H9 (cell line): ENCODE data around the gene CROCC2. TPM values are rescaled to one million over a fixed set of nuclear protein-coding genes. Genes with fewer than 3 reads are reported as not detected.

ENCODE experiments used
- DNase-seq: peaks from one replicate; pipeline ENCODE4 v3.0.0-alpha.2; 2017
- H2AFZ ChIP-seq: one replicate; pipeline ENCODE4 v1.6.1; 2013; ENCODE audit warnings: mild to moderate bottlenecking, low read length, control low read depth, moderate library complexity
- H2AK5ac ChIP-seq: 2 replicates; pipeline ENCODE4 v1.6.1; 2013; ENCODE audit warnings: low read length, control low read depth, mixed read lengths; ENCODE audit not compliant: insufficient read length
- H2BK120ac ChIP-seq: one replicate; pipeline ENCODE4 v1.6.1; 2013; ENCODE audit warnings: low read depth, mild to moderate bottlenecking, low read length, control low read depth, inconsistent platforms; ENCODE audit not compliant: poor library complexity, severe bottlenecking
- H2BK12ac ChIP-seq: 2 replicates; pipeline ENCODE4 v1.6.1; 2013; ENCODE audit warnings: low read length, control low read depth, mixed read lengths, low read depth; ENCODE audit not compliant: insufficient read length
- H2BK15ac ChIP-seq: 2 replicates; pipeline ENCODE4 v1.6.1; 2013; ENCODE audit warnings: low read depth, low read length, control low read depth
- H2BK20ac ChIP-seq: one replicate; pipeline ENCODE4 v1.6.1; 2013; ENCODE audit warnings: low read depth, mild to moderate bottlenecking, low read length, control low read depth, inconsistent platforms; ENCODE audit not compliant: poor library complexity, severe bottlenecking
- H2BK5ac ChIP-seq: 2 replicates; pipeline ENCODE4 v1.6.1; 2013; ENCODE audit warnings: low read length, control low read depth, mixed read lengths; ENCODE audit not compliant: insufficient read length
- H3K14ac ChIP-seq: 2 replicates; pipeline ENCODE4 v1.6.1; 2013; ENCODE audit warnings: low read length, control low read depth; ENCODE audit not compliant: insufficient read depth
- H3K18ac ChIP-seq: 2 replicates; pipeline ENCODE4 v1.6.1; 2013; ENCODE audit warnings: low read depth, mild to moderate bottlenecking, mixed read lengths, low read length, control low read depth; ENCODE audit not compliant: insufficient read length
- H3K23ac ChIP-seq: 2 replicates; pipeline ENCODE4 v1.6.1; 2013; ENCODE audit warnings: low read length, control low read depth, mixed read lengths, low read depth; ENCODE audit not compliant: insufficient read length
- H3K23me2 ChIP-seq: 2 replicates; pipeline ENCODE4 v1.6.1; 2013; ENCODE audit warnings: low read depth, mild to moderate bottlenecking, mixed read lengths, low read length, control low read depth; ENCODE audit not compliant: insufficient read length, poor library complexity, severe bottlenecking
- H3K27ac ChIP-seq: 2 replicates; pipeline ENCODE4 v1.5.1; 2013; ENCODE audit warnings: low read length, control low read depth, mixed read lengths, low read depth; ENCODE audit not compliant: insufficient read length
- H3K27me3 ChIP-seq: 2 replicates; pipeline ENCODE4 v1.6.1; 2013; ENCODE audit warnings: low read length, control low read depth, inconsistent platforms; ENCODE audit not compliant: insufficient read depth
- H3K4ac ChIP-seq: 2 replicates; pipeline ENCODE4 v1.6.1; 2013; ENCODE audit warnings: low read depth, mild to moderate bottlenecking, control low read depth, inconsistent platforms, low read length, moderate library complexity
- H3K4me1 ChIP-seq: 2 replicates; pipeline ENCODE4 v1.6.1; 2013; ENCODE audit warnings: low read length, control low read depth, inconsistent platforms; ENCODE audit not compliant: insufficient read depth
- H3K4me2 ChIP-seq: 2 replicates; pipeline ENCODE4 v1.6.1; 2013; ENCODE audit warnings: low read length, control low read depth, mixed read lengths; ENCODE audit not compliant: insufficient read length, insufficient read depth
- H3K56ac ChIP-seq: 2 replicates; pipeline ENCODE4 v1.6.1; 2013; ENCODE audit warnings: low read depth, mild to moderate bottlenecking, mixed read lengths, low read length, control low read depth; ENCODE audit not compliant: insufficient read length
- H3K79me1 ChIP-seq: 2 replicates; pipeline ENCODE4 v1.6.1; 2013; ENCODE audit warnings: low read depth, mild to moderate bottlenecking, moderate library complexity, low read length, control low read depth, inconsistent platforms; ENCODE audit not compliant: insufficient read depth, poor library complexity, severe bottlenecking
- H3K79me2 ChIP-seq: 2 replicates; pipeline ENCODE4 v1.6.1; 2013; ENCODE audit warnings: low read length, control low read depth, inconsistent platforms; ENCODE audit not compliant: insufficient read depth
- H3K9ac ChIP-seq: 2 replicates; pipeline ENCODE4 v1.6.1; 2013; ENCODE audit warnings: low read length, control low read depth, mixed read lengths; ENCODE audit not compliant: insufficient read length; ENCODE audit errors: extremely low read depth
- H3K9me3 ChIP-seq: one replicate; pipeline ENCODE4 v1.6.1; 2013; ENCODE audit warnings: low read depth, low read length, inconsistent platforms; ENCODE audit not compliant: control insufficient read depth
- H3T11ph ChIP-seq: one replicate; pipeline ENCODE4 v1.6.1; 2013; ENCODE audit warnings: mild to moderate bottlenecking, low read length, control low read depth, inconsistent platforms
- H4K20me1 ChIP-seq: one replicate; pipeline ENCODE4 v1.6.1; 2013; ENCODE audit not compliant: control insufficient read depth, insufficient read length, insufficient read depth
- H4K5ac ChIP-seq: 2 replicates; pipeline ENCODE4 v1.6.1; 2013; ENCODE audit warnings: low read depth, mild to moderate bottlenecking, mixed read lengths, low read length, control low read depth; ENCODE audit not compliant: insufficient read length
- H4K8ac ChIP-seq: replicated peaks from 2 replicates; pipeline ENCODE4 v1.6.1; 2013; ENCODE audit warnings: low read length, control low read depth, mixed read lengths, low read depth; ENCODE audit not compliant: insufficient read length
- H4K91ac ChIP-seq: 2 replicates; pipeline ENCODE4 v1.6.1; 2013; ENCODE audit warnings: low read depth, mild to moderate bottlenecking, moderate library complexity, mixed read lengths, low read length, control low read depth; ENCODE audit not compliant: insufficient read length
- H3K27ac Mint-ChIP-seq, 3 experiments: 2 replicates in 2 of 3; 3 replicates in 1 of 3; pipeline ENCODE4 v1.8.0; 2020 to 2021; ENCODE audit warnings: mixed read lengths in 3 of 3, mild to moderate bottlenecking in 1 of 3, moderate library complexity in 1 of 3
- H3K27me3 Mint-ChIP-seq: 2 replicates; pipeline ENCODE4 v1.8.0; 2021; ENCODE audit warnings: low read depth, mild to moderate bottlenecking, moderate library complexity, mixed read lengths
- H3K36me3 Mint-ChIP-seq, 3 experiments: 2 replicates in 2 of 3; 3 replicates in 1 of 3; pipeline ENCODE4 v1.8.0; 2020 to 2021; ENCODE audit warnings: low read depth in 3 of 3, mixed read lengths in 3 of 3; ENCODE audit not compliant: insufficient read depth in 1 of 3
- H3K4me1 Mint-ChIP-seq, 2 experiments: 2 replicates each; pipeline ENCODE4 v1.8.0; 2020; ENCODE audit warnings: mixed read lengths in 2 of 2
- H3K4me3 Mint-ChIP-seq, 2 experiments: 2 replicates in 1 of 2; 3 replicates in 1 of 2; pipeline ENCODE4 v1.8.0; 2020 to 2021; ENCODE audit warnings: mild to moderate bottlenecking in 2 of 2, mixed read lengths in 2 of 2, moderate library complexity in 1 of 2
- H3K9me3 Mint-ChIP-seq, 2 experiments: 2 replicates in 1 of 2; 3 replicates in 1 of 2; pipeline ENCODE4 v1.8.0; 2020; ENCODE audit warnings: mild to moderate bottlenecking in 2 of 2, mixed read lengths in 2 of 2, moderate library complexity in 1 of 2
- CTCF ChIP-seq: fragments of 200-600 bp; sonication (generic); conservative IDR thresholded peaks from 3 replicates; pipeline ENCODE4 v1.8.0; 2021; ENCODE audit warnings: antibody characterized with exemption, mild to moderate bottlenecking
- WGBS: extraction: QIAGEN DNeasy Blood & Tissue Kit; methylation state at CpG from one replicate; pipeline ENCODE4 v1.1.7; 2013; ENCODE audit warnings: missing lambda C conversion rate, low lambda C conversion rate, mixed read lengths; ENCODE audit not compliant: insufficient read length; ENCODE audit errors: extremely low coverage; 5-methylcytosine and 5-hydroxymethylcytosine counted together
- total RNA-seq: library from RNA; stranded (reverse); gene quantifications from 2 replicates; pipeline ENCODE4 v1.2.1, GENCODE V29; 2021

CROCC2 gene
- total RNA-seq, 1 experiment from 2014 or later = not detected

DNA sequence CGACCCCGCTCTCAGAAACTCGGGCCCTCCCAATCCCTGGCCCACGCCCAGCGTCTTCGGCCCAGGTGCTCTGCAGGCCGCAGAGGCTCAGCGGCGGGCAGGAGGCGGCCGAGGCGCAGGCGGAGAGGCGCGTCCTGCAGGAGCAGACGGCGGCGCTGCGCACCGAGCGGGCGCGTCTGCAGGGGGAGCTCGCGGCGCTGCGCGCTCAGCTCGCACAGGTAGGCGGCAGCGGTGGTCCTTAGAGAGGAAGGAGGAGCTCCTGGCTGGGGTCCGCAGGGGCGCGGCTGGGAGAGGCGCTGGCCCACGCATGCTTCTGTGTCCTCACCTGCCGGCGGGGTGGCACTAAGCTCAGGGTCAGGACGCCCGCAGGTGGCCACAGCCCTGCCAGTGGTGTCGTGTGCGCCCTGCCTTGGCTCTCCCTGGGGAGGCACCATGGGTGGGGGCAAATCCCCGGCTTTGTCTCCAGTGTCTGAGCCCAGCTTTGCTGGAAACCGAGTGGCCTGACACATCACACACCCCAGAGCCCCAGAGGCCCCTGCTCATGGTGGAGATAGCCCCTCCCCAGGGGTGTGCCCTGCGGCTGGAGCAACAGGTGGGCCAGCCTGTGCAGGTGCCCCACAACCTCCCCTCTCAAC, 77.3 kb downstream of the CROCC2 start:
- no peaks in the 10 kb centered on the region for H3K9me3 ChIP-seq
- no peaks in the 10 kb centered on the region for H4K20me1 ChIP-seq
- H3K23me2 ChIP-seq = no peaks in the 10 kb centered on the region
- Mint-ChIP-seq H3K27ac (no peak overlapping the region), H3K4me3 (no peak overlapping the region), H3K27me3 (peaks cover 26% of the 10 kb centered on the region), H3K4me1 (peaks cover 2 to 4% of the 10 kb centered on the region in 2 experiments; a peak in 1 of 4 replicates), H3K9me3 (no peaks in the 10 kb centered on the region; a peak in 1 of 5 replicates), H3K36me3 (no peaks in the 10 kb centered on the region)
- no peak overlapping the region for H2BK15ac ChIP-seq
- no peaks in the 10 kb centered on the region for H3K79me1 ChIP-seq
- no peak overlapping the region for H4K91ac ChIP-seq
- no peak overlapping the region for H4K8ac ChIP-seq
- no peaks in the 10 kb centered on the region for H3K27me3 ChIP-seq
- no peak overlapping the region for H2BK20ac ChIP-seq
- no peak overlapping the region for H2BK5ac ChIP-seq
- no peak overlapping the region for H3K27ac ChIP-seq
- no peak overlapping the region for H2BK120ac ChIP-seq
- H2AFZ ChIP-seq = no peak overlapping the region
- H3K4me2 ChIP-seq = no peak overlapping the region
- H3K56ac ChIP-seq = no peak overlapping the region
- H2AK5ac ChIP-seq = no peak overlapping the region
- peak; percentile 89 for TF ChIP-seq CTCF
- H3K4ac ChIP-seq = no peak overlapping the region
- peak; percentile 89 for DNase-seq
- no peak overlapping the region for H3K23ac ChIP-seq
- H3K79me2 ChIP-seq = no peaks in the 10 kb centered on the region
- H3K9ac ChIP-seq = no peak overlapping the region
- no peak overlapping the region for H3K18ac ChIP-seq
- H2BK12ac ChIP-seq = no peak overlapping the region
- H3T11ph ChIP-seq = no peak overlapping the region
- no CpG with 5 or more reads among the region's 45 CpGs for WGBS
- no peak overlapping the region for H3K14ac ChIP-seq
- no peak overlapping the region for H4K5ac ChIP-seq
- H3K4me1 ChIP-seq = no peaks in the 10 kb centered on the region
